GM21528 (cell line): ENCODE data around the gene KCNMB2.

Source experiments
- ATAC-seq: cut with Tn5 transposase; IDR thresholded peaks from one replicate; pipeline ENCODE4 v1.9.1; 2021; ENCODE audit warnings: mild to moderate bottlenecking, moderate library complexity; ENCODE audit not compliant: unreplicated experiment, low FRiP score

KCNMB2 gene

DNA sequence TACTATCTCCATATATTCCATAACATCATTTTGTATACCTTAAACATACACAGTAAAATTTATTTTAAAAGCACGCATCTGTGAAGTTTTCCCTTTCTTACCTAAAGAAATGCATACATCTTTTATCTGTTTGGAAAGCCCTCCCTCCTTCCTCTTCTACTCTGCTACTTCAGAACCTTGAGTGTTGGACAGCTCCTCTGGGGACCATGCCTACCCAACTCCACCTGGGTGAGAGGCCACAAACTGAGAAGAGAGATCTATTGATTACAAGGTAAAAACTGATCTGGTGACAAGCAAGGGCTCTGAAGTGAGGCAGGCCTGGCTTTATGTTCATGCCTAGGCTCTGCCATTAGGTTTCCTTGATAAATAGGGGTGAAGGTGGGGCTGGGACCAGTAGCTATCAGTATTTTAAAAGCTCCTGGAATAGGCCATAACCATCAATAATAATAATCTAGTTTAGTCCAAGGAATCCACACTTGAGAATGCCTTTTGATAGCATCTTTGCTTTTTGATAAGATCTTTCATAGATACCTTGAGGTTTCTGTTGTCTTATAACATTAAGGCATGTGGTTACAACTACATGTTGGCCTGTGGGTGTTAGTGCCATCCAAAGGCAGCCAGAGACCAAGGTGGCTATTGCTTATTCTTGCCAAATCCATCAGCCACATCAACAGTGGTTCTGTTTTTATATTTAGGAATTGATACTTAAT, 148.8 kb downstream of the KCNMB2 start:
- ATAC-seq, result no peak

DNA sequence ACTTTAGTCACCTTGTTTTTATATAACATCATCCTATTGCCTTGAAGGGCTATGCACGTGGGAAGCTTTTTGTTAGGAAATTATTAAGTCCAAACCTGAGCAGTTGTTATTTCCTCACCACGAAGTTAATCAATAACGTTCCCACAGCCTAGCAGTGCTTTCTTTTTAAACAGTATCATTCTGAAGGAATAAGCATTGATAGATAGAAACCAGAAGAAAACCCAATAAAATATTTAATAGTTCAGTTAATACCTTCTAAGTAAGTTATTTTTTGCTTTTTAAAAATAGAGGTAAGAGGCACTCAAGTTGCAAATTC, 149.3 kb downstream of the KCNMB2 start:
- ATAC-seq, result no peak

DNA sequence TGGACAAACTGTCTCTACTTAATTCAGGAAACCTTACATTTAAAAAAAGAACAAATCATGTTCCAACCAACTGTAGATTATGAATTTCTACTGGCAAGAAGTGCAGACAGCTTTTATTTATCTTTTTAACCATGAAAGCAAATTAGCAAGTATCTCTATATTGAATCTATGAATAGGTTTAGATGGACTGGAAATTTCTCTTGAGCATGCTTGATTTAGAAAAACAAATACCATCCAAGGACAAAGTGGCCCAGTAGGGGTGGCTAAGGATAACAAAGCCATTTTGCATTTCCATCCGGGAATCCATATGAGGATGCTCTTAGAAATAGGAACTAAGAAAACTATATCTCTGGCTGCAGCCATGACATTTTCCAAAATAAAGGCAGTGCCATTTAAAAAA, 150.6 kb downstream of the KCNMB2 start:
- ATAC-seq, result no peak

DNA sequence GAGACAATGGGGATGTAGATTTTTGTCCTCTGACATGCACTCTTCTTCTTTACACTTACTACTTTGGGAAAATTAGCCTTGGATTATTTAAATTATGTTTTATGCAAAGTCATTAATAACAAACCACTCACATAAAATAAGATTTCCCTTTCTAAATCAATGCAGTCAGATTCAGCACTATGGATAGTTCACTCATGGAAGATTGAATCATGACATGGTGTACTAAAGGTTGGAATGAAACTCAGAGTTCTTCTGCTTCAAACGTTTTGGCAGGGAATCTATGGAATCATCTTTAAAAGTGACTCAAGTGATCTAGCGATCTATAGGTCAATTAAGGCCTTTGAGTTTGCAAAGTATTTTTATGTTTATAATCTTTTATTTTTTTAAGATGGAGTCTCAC, 154.3 kb downstream of the KCNMB2 start:
- no peak for ATAC-seq

DNA sequence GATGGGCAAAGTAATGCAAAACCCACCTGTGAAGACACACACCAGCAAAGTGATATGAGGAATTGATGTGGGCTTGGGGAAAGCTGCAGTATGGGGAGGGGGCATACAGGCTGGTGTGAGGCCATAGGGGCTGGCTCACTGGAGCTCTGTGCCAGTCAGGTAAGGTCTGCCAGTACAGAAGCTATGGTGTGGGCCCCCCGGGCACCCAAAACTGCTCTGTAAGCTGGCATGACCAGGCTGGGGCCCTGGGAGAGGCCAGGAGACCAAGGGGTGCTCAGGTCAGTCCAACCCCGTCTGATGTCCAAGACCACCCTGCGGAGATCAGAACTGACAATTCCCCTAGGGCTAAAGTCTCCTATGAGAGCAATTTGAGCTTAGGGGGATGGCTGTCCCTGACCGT, 163.1 kb downstream of the KCNMB2 start:
- no peak for ATAC-seq

DNA sequence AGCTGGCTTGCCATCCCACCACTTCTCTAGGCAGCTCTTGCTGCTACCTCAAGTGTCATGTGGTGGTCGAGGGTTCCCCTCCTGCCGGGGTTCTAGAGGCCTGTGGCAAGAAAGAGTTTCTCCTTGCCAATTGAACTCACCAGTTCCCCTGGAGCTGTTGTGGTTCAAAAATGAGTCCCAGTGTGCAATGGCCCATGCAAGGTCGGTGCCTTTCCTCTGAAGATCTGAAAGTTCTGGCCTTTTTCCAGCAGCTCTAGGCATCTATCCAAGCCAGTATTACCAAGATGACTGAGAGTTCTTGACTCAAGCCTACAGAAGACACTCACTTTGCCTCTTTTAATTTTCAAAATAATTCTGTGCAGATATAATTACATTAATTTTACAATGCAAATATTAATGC, 163.6 kb downstream of the KCNMB2 start:
- no peak for ATAC-seq

DNA sequence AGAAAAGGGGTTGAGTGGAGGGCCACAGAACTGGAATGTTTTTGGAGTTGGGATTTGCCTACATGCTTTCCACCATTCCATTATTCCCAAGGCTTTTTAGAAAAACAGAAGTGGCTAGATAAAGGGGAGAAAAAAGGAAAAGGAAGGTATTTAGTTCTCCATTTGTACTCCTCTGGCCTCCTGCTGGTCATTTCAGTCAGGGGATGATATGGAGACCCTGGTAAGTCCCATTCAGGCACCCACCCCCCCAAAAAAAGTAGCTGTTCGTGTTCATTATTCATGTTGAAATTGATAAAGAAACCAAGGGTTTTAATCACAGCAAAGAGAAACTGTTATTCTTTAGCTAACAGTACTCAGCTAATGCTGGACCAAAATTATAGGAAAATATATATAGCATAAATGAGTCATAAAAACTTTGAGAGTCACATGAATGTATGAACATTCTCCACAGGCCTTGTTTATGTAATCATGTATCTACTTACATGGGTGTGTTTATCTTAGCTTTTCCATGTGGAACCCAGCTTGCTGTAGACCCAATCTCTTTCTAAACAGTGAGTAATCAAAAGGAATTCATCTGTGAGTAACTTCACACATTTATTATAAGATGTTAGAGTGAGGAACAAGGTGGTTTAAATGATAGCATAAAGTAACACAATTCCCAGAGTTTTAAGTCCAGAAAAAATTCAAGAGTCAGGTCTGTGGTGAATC, 167.2 kb downstream of the KCNMB2 start:
- no peak for ATAC-seq

DNA sequence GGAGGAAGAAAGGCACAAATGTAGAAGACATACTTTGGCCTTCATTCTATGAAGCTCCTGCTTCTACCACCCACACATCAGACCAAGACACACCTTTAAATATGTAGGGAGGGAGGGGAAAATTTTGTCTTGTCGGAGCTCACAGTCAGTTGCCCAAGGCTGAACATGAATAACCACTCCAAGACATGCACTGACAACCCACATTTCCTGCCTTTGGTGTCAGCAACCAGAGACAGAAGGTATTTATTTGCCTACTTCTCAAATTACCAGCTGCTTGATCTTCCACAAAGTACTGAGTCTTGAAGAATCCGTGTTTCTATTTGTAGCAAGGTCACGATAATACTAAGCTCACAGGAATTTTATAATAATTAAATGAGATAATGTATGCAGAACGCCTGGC, 169.7 kb downstream of the KCNMB2 start:
- ATAC-seq, result no peak

DNA sequence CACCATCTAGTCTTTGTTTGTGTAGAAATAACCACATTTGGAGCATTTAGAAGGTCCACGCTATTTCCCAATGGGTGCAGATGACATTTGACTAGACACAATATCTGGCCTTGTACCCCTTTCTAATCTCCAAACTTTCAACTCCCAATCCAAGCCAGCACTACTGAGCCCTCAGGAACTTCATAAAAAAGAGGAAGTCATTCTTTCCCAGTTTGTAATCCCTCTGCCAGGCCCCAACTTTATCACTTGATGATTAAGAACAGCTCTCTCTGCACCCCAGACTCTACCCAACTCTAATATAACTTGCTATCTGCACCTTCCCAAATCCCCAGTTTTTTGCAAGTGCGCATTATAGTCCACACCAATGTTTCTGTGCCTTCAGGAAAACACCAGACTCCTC, 170.2 kb downstream of the KCNMB2 start:
- ATAC-seq, result no peak

DNA sequence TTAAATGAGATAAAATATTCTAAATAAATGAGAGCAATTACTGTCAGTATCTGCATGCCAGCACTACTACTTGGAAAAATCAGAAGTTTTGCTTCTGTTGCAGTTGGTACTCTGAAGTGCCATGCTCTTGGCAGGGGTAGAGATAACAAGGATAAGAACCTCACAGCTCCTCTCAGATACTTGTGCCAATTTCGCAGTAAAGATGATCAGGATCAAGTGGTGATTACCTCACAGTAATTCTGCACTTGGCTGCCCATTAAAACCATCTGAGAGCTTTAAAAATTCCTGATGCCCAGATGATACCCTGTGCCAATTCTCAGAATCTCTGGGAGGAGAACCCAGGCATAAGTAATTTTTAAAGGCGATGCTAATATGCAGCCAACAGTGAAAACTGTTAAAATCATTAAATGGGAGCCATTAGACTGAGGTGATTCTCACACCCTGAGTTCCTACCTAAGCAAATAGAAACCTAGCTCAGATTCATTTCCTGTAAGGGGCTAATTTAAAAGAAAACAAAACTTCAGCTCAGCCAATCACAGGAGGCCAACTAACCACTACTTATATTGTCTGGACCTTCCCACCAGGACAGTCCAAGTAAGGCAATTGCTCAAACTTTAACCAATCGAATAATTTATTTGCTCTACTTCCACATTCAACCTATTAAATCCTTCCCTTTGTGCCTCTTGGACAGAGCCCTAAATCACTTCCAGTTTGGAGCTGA, 171.2 kb downstream of the KCNMB2 start:
- no peak for ATAC-seq

DNA sequence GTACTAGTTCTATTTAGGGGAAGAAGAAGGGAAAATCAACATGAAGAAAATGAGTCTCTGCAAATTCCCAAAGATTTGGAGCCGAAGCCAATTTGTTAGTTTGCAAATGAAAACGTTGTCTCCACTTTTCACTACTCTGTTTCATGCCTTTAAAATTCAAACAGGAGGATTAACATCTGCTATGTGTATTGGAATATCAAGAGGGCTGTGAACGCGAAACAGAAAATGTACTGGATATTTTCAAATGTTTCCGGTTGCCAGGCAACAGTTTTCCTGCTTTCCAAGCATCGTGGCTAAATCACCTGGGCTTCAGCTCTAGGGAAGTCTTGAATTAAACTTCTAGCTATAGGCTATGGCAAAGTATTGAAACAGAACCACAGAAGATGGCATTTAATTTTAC, 172.8 kb downstream of the KCNMB2 start:
- ATAC-seq, result no peak

DNA sequence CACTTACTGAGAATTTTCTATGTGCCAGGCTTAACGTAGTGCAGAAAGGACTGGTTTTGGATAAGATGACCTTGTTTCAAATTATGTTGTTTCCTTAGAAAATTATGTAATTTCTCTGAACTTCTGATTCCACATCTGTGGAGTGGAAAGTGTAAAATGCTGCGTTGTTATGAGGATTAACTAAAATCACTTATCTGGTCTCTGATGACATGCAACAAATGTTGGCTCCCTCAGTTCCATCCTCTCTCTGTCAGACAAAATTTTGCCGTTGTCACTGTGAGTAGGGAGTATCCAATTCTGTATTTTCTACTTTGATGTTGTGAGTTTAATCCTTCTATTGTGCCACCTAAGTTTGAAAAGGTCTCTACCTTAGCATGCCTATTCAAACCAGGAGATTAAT, 175.5 kb downstream of the KCNMB2 start:
- no peak for ATAC-seq

DNA sequence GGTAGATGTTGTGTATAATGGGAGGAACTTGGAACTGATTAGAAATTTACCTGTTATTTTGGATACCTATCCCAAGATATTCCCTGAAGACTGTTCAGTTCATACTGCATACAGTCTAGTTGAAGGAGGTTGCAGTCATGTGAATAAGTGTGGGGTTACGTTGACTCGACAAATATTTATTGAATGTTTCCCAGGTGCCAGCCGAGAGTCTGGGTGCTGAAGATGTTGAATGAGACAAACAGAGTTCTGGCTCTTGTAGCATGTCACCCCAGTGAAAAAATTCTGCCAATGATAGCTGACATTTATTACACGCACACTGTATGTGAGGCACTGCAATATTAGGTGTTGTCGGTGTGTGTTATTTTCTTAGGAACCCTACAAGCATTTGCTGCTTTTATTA, 176.0 kb downstream of the KCNMB2 start:
- ATAC-seq, result no peak

DNA sequence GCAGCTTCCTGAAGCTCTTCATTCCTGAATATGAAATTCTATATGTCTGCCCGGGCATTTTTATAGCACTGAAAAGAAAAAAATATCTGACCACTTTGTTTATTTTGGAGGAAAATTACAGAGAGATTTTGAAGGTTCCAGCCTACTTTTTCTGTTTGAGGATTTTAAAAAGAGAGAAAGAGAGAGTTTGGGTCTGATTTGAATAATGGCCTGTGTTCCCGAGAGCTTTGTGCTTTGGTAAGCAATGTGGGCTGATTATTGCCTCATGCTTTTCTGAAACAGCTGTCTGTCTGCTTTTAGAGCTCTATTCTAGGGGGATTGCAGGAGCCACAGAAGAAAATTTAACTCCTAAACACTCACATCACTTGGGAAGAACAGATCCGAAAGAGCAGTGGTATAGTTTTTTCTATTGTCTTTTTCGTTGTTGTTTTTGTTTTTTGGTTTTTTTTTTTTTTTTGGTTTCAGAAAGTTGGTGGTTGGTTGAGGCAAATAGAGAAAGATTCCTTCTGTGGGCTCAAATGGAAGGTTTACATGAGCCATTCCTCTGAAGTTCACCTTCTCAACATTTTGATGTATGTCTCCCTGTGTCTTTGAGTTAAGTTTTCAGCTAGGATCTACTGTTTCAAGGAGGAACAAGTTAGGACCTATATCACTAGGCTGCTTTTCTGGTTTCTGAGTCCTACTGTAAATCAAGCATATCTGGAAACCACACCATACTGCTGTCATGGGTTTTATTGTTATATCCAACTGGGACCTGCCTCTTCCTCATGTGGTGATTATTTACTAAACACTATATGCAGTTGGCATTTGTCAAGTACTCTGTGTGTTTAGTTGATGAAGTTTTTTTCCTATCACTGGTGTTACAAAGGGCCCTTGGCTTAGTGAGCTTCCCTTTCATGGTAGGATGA, 178.9 kb downstream of the KCNMB2 start:
- no peak for ATAC-seq

DNA sequence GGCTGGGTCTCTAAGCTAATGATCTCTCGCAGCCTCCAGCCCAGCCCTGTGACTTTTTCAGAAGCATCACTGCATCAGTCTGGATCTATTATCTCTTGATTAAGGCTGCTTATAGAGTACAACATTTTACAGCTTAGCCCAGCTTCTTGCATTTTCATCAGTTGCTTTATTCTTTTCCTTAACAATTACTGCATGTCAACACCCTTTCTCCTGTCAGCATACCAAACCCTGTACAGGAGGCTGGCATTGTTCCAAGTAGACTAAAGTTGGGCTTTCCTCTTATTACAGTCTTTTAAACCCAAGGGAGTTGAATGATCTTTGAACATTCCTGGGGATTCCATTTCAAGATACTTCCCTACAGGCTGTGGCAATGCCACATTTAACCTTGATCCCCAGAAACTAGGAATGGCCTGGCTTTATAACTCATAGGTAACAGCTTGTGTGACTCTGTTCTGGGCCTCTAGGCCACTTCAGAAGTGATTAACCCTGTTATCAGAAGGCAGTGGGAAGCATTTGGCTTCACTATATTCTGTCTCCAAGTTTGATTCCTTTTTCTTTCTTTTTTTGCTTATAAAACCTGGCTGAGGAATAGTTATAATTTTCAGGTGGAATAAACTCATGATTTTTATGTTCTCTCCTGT, 182.9 kb downstream of the KCNMB2 start:
- ATAC-seq, result no peak

DNA sequence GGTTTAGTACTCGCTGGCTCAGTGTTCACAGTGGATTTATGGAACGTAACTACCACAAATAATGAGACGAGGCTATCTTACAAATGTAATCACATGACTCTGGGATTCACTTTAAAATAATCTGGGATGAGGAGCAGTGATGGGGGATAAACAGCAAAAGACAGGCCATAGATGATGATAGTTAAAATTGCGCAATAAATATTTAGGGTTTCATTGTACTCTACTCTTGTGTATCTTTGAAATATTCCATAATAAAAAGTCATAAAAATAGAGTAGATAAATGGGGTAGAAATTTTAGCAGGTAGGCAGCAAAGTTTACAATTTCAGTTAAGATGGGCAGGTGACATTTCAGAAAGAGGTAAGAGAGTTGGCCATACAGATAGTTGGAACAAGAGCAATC, 196.6 kb downstream of the KCNMB2 start:
- ATAC-seq, result no peak

DNA sequence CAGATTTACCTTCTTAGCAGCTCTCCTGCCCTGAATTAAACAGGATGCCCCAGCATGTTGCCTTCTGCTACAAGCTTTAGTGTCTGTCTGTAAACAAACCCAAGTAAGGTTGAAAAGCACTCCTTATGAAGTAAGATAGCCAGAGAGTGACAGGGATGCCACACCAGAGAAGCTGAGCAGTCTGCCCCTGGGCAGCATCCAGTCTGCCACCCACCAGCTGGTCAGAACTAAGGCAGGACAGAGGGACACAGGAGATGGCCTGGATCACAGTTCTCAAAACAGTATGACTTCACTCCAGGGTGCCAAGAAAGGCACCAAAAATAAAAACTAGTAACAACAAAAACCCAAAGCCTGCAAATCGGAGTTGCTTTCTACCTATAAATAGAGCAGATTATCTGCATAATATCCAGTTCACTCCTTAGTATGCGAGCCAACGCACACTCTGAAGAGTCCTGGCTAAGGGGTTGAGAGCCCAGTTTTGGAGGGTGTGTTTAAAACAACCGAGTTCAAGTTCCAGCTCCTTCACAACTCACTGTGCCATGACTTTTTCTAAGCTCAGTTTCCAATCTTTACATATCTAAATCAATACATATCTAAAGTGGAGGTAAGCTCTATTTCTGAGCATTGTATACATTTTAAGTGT, 198.9 kb downstream of the KCNMB2 start:
- ATAC-seq, result no peak

DNA sequence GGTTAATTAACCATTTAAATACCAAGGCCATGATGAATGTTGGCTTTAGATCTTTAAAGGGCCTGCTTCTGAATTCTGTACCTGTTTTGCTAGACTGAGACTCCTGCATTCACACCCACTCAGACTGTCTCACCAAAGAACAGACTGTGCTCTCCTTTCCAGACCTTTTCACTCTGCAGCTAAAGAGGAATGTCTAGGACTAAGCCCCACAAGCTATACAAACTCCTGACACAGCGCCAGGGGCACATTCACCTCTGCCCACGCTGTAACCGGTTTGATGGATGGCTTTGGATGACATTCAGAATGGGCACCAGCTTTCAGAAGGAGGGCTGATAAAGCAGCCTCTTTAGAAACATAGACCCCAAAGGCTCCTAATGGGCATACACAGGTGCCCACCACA, 200.1 kb downstream of the KCNMB2 start:
- no peak for ATAC-seq

DNA sequence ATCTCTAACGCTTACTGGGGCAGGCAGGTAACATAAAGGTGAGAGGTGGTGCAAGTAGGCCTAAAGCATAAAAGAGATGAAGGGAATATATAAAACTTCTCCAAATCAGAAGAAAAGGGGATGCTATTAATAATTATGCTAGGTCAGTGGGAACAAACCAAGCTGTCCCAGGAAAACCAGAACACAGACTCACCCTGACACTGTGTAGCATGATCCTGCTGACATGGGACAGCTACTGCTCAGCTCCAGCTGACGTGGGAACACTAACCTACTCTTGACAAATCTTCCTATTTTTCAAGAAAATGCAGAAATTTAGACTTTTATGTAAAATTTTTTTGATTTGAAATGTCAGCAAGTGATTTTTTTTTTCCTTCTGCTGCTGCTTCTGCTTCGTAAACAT, 203.5 kb downstream of the KCNMB2 start:
- ATAC-seq, result no peak

DNA sequence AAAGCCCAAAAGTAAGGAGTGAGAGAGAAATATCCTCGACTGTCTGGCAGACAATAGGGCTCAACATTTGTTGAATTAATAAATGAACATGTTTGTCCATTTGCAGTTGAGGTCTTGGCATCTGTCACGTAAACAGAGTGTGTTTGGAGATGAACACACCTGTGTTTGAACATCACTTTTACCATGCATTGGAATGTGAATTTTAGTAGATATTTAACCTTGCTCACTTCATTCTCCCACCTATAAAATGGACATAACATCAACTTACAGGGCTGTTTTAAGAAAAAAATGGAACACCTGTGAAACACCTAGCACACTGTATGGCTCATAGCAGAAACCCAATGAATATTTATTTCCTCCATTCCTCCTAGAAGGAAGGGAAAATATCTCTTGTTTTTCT, 204.8 kb downstream of the KCNMB2 start:
- ATAC-seq, result no peak
